Thyroid gland (tissue), 4 donors: ENCODE results near the gene APP.

Experiments
- CTCF ChIP-seq, 6 experiments: fragments of 200-600 bp in 3 of 6; fragments of 450-650 bp in 3 of 6; sonication (generic) in 3 of 6; IDR thresholded peaks; one replicate each; pipeline ENCODE4 v1.5.1; 2016 to 2019; ENCODE audit warnings: antibody characterized with exemption in 6 of 6, mild to moderate bottlenecking in 2 of 6, inconsistent platforms in 1 of 6, moderate library complexity in 1 of 6
- POLR2A ChIP-seq, 2 donors: fragments of 450-650 bp; IDR thresholded peaks; one replicate each; pipeline ENCODE4 v1.6.1; 2017; ENCODE audit warnings: antibody characterized with exemption in 2 of 2, mild to moderate bottlenecking in 2 of 2, moderate library complexity in 1 of 2

DNA sequence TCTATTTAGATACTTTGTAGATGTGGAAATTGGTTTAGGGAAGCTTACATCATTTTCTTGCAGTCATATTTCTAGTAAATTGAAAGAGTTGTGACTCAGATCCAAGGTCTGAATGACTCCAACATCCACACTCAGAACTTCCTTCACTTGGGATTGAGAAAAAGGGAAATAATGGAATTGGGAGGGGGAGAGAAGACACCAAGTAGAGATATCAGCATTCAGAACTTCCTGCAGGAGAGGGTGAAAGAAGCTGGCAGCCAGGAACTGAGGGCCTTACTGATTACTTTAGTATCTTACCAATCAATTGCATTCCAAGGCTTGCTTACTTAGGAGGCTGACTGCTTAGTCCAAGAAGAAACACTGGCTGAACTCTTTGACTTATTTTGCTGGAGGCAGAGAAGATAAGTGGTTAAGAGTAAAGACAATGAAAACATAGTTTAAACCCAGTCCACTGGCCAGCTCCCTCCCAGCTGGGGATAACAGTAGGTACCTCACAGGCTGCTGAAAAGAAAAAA lies 21.7 kb downstream of the APP start:
- TF ChIP-seq CTCF (IDR thresholded peaks at IDR 0.05) = no peak
- no peak for TF ChIP-seq POLR2A (IDR thresholded peaks at IDR 0.05)
